Uterus (tissue), 4 donors: Measurements from ENCODE around the gene POLR3K. TPM values are rescaled to one million over a fixed set of nuclear protein-coding genes. Genes with fewer than 3 reads are reported as not detected.
"Not testable (repeated sequence)": the region's sequence is repeated elsewhere in the genome, so short reads cannot be mapped to it uniquely, and the experiment has no call there.

Experiments used
- DNase-seq, 2 donors: peaks; one replicate each; pipeline ENCODE4 v3.0.0-alpha.2; 2019 to 2020
- H3K27ac ChIP-seq, 2 donors: fragments of 200-600 bp; sonication (generic); 1 replicate in 1 of 2; 2 replicates in 1 of 2; pipeline ENCODE4 v1.5.1; 2016 to 2018
- H3K27me3 ChIP-seq, 2 donors: fragments of 200-600 bp; sonication (generic); one replicate each; pipeline ENCODE4 v1.5.1; 2018 to 2019; ENCODE audit warnings: control low read depth in 1 of 2
- H3K36me3 ChIP-seq, 2 donors: fragments of 200-600 bp; sonication (generic); one replicate each; pipeline ENCODE4 v1.5.1; 2019; ENCODE audit warnings: control low read depth in 1 of 2
- H3K4me1 ChIP-seq, 2 donors: fragments of 200-600 bp; sonication (generic); one replicate each; pipeline ENCODE4 v1.5.1; 2018 to 2019; ENCODE audit warnings: control low read depth in 1 of 2
- H3K4me3 ChIP-seq, 2 donors: fragments of 200-600 bp; sonication (generic); 1 replicate in 1 of 2; 2 replicates in 1 of 2; pipeline ENCODE4 v1.5.1; 2018 to 2019; ENCODE audit warnings: mild to moderate bottlenecking in 1 of 2
- H3K9me3 ChIP-seq, 2 donors: fragments of 200-600 bp; sonication (generic); one replicate each; pipeline ENCODE4 v1.5.1; 2019; ENCODE audit warnings: control low read depth in 1 of 2
- POLR2A ChIP-seq, 2 donors: fragments of 450-650 bp; IDR thresholded peaks; one replicate each; pipeline ENCODE4 v1.6.1; 2016; ENCODE audit warnings: antibody characterized with exemption in 2 of 2, mild to moderate bottlenecking in 1 of 2, moderate library complexity in 1 of 2
- intact Hi-C: fragments of 100-400 bp; cut with DNase I; formaldehyde crosslinking; loops from one replicate; pipeline ENCODE4 v1.15.1; 2023; ENCODE audit warnings: low total_unique reads
- total RNA-seq, 4 donors: library from RNA; depleted of rRNA in 3 of 4; stranded (reverse); fragments of >200 nt in 3 of 4; gene quantifications; one replicate each; pipeline versions ENCODE4 v1.1.0 to v1.2.4, GENCODE V29; 2014 to 2023
- TF ChIP-seq, protein P1 (sequence below), 4 experiments: fragments of 200-600 bp in 2 of 4; fragments of 450-650 bp in 2 of 4; sonication (generic) in 2 of 4; IDR thresholded peaks; one replicate each; pipeline ENCODE4 v1.5.1; 2016 to 2019; ENCODE audit warnings: antibody characterized with exemption in 4 of 4, mild to moderate bottlenecking in 2 of 4, moderate library complexity in 1 of 4
- donor health status: DM: yes; HTN: yes; CAD: no.

POLR3K gene
- total RNA-seq, 4 donors from 2014 or later = 0.51 to 12.3 (median 4.0) TPM

DNA sequence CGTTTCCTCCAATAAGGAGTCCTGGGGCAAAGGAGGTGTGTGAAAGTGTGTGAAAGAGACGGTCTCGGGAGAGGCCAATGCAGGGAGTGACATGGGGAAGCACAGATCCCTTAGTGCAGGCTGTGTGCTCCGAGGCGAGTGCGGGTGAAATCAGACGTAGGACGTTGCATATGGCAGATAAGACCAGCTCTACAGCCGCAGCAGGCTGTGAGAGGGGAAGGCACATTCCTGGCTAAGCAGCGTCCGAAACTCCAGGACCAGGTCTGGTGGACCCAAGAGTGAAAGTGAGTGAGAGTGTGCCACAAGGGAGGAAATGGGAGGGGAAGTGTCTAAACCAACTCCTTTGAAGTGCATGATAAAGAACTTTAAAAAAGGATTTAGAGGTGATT is 11.3 kb downstream of the POLR3K start:
- H3K4me1 ChIP-seq = no peaks in the 10 kb centered on the region
- H3K27me3 ChIP-seq = no peaks in the 10 kb centered on the region
- H3K36me3 ChIP-seq = no peaks in the 10 kb centered on the region
- no peak overlapping the region for H3K27ac ChIP-seq
- no peaks in the 10 kb centered on the region for H3K9me3 ChIP-seq
- intact Hi-C loops = no loop called here
- TF ChIP-seq, protein P1, sequence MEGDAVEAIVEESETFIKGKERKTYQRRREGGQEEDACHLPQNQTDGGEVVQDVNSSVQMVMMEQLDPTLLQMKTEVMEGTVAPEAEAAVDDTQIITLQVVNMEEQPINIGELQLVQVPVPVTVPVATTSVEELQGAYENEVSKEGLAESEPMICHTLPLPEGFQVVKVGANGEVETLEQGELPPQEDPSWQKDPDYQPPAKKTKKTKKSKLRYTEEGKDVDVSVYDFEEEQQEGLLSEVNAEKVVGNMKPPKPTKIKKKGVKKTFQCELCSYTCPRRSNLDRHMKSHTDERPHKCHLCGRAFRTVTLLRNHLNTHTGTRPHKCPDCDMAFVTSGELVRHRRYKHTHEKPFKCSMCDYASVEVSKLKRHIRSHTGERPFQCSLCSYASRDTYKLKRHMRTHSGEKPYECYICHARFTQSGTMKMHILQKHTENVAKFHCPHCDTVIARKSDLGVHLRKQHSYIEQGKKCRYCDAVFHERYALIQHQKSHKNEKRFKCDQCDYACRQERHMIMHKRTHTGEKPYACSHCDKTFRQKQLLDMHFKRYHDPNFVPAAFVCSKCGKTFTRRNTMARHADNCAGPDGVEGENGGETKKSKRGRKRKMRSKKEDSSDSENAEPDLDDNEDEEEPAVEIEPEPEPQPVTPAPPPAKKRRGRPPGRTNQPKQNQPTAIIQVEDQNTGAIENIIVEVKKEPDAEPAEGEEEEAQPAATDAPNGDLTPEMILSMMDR (IDR thresholded peaks at IDR 0.05) = no peak
- no peak for TF ChIP-seq POLR2A (IDR thresholded peaks at IDR 0.05)
- peak overlapping the region in 1 of 2 donors; percentile 28 for H3K4me3 ChIP-seq
- DNase-seq = no peak

DNA sequence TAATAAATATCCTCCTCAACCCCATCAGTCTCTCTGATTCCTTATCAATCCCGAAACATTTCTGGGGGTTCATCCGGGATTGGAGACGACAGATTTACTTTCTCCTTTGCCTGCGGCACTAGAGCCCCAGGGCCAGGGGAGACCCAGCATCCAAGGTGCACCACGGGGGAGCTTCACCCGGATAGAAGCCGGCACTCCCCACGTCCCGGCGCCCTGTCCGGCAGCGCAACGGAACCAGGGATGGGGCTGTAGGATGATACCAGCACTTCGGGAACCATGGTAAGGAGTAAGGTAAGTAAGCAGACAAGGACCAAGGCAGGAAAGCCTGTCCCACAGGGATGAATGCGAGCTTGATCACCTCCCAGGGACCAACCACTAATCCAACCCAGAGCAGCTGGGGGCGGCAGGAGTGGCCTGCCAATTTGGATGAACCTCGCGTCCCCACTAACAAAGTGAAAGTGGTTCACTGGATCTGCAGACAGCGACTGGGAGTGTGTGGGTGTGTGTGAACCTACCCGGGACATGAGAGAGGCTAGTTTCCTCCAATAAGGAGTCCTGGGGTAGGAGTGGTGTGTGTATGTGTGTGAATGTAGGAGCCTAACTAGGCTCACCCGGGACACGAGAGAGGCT is 11.9 kb downstream of the POLR3K start:
- intact Hi-C loops = no loop called here
- DNase-seq = no peak
- H3K9me3 ChIP-seq = no peaks in the 10 kb centered on the region
- TF ChIP-seq POLR2A (IDR thresholded peaks at IDR 0.05) = no peak
- TF ChIP-seq, protein P1 (IDR thresholded peaks at IDR 0.05) = no peak
- no peaks in the 10 kb centered on the region for H3K4me1 ChIP-seq
- no peak overlapping the region for H3K27ac ChIP-seq
- no peaks in the 10 kb centered on the region for H3K36me3 ChIP-seq
- H3K4me3 ChIP-seq = peak overlapping the region in 1 of 2 donors; percentile 28
- no peaks in the 10 kb centered on the region for H3K27me3 ChIP-seq

DNA sequence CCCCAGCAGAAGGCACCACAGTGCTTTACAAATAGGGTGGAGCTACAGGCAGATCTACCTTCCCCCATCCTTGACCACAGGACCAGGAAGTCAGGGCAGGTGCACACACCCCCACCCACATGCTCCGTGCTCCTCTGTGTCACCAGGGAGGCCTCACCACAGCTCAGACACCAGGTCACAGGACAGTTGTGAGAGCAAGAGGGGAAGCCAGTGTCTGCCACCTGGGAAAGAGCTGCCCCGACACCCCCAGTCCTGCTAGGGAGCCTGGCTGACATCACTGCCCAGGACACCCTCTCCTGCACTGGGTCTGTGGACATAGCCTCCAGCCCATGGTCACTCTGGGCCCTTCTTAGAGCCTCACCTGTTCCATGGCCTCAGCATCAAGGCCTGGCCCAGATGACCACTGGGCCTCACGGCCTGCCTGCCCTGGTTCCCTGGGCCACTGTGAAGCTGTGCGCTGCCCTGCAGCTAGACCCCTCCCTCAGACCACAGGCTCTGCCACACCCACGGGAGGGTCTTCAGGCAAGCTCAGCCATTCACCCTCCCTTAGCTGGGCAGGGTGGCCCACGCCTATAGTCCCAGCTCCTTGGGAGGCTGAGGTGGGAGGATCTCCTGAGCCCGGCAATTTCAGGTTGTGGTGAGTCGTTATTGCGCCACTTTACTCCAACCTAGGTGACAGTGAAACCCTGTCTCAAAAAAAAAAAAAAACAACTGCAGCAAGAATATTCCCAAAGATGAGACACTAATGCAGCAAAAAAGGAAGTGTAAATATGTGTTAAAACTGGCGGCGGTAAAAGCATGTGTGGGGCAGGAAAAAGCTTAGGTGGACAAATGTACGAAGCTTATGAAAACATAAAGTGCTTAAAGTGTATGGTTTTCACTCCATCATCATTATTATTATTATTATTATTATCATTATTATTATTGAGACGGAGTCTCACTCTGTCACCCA is 14.2 kb downstream of the POLR3K start:
- TF ChIP-seq POLR2A (IDR thresholded peaks at IDR 0.05) = no peak
- TF ChIP-seq, protein P1 (IDR thresholded peaks at IDR 0.05) = no peak
- Histone ChIP-seq H3K9me3 (no peaks in the 10 kb centered on the region), H3K4me1 (no peaks in the 10 kb centered on the region), H3K27ac (no peak overlapping the region), H3K36me3 (no peaks in the 10 kb centered on the region), H3K4me3 (no peak overlapping the region), H3K27me3 (no peaks in the 10 kb centered on the region)
- DNase-seq = no peak
- intact Hi-C loops = no loop called here

DNA sequence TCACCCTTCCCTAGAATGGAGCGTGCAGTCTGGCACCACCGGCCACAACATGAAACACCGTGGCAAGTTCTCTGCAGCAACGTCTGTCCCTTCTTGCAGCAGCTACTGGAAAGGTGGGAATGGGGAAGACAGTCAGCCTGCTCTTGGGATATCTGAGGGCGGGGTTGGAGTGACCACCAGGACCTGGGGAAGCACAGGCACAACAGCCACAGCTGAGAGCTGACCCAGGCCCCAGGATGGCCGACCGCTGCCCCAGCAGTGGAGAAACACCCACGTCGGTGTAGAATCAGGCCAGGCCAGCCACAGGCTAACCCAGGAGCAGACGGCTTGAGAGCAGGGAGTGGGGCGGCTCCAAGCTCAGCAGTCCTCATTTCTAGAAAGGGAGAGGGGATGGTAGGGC is 15.2 kb downstream of the POLR3K start:
- H3K36me3 ChIP-seq, H3K27ac ChIP-seq, DNase-seq, intact Hi-C loops, H3K27me3 ChIP-seq, H3K4me1 ChIP-seq, H3K9me3 ChIP-seq, H3K4me3 ChIP-seq: not testable (repeated sequence)

DNA sequence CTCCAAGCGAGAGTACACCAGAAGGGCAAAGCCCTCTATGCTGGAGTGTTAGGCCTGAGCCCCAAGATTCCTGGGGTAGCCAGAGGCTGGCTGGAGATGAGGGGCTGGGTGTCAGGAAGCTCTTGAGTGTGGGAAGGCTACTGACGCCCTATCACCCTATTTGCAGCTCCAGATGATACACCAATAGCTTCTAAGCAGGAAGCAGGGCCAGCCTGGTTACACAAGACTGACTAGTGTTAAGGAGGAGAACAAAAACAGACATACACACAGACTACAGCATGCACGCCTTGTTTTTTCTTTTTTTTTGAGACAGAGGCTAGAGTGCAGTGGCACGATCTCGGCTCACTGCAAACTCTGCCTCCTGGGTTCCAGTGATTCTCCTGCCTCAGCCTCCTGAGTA is 15.9 kb downstream of the POLR3K start:
- no peaks in the 10 kb centered on the region for H3K27me3 ChIP-seq
- H3K4me1 ChIP-seq = no peaks in the 10 kb centered on the region
- intact Hi-C loops = no loop called here
- H3K9me3 ChIP-seq = no peaks in the 10 kb centered on the region
- no peaks in the 10 kb centered on the region for H3K36me3 ChIP-seq
- H3K27ac ChIP-seq = no peak overlapping the region
- H3K4me3 ChIP-seq = no peak overlapping the region
- no peak for DNase-seq
- no peak for TF ChIP-seq POLR2A (IDR thresholded peaks at IDR 0.05)
- TF ChIP-seq, protein P1 (IDR thresholded peaks at IDR 0.05) = no peak
